Myocyte (in vitro differentiated cells): ENCODE results near the gene PALB2. TPM values are rescaled to one million over a fixed set of nuclear protein-coding genes. Genes with fewer than 3 reads are reported as not detected.
"Not testable (repeated sequence)": the region's sequence is repeated elsewhere in the genome, so short reads cannot be mapped to it uniquely, and the experiment has no call there.

Source experiments
- DNase-seq: peaks from one replicate; pipeline ENCODE4 v3.0.0-alpha.2; 2012; ENCODE audit warnings: low read depth
- total RNA-seq: library from RNA; depleted of rRNA; stranded (reverse); fragments of >200 nt; gene quantifications from 2 replicates; pipeline ENCODE4 v1.2.3, GENCODE V29; 2014

PALB2 gene
- total RNA-seq, 1 donor from 2014 or later = 16.8 TPM

DNA sequence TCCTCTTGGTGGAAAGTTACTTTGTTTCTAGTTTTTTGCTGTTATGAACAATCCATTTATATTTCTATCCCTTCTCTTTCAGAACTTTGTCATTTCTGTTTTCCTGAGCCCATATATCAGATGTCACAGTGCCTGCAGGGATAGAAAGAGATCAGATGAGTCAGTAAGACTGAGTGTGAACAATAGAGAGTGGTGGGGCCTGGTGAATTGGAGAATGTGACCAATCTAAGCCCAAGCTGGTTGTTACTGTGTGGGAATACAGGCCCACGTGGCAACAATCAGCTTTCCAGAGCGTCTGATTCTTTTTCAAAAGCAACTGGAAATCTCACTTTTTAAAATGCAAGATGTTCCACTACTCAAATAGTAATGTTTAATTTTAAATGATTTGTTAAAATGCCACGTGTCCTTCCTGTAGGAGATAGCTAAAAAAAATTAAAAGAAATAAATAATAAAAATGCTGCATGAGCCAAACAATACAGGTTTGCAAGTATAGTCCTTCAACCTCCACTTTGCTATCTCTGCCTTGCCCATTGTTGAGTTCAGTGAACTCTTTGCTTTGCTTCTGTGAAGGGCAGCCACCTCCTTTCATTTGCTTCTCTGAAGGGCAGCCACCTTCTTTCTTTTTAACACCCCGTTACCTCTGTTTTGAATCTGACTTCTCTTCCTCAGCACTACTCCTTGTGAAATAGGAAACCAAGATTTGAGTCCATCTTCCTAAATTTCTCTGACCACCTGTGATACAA, 9.7 kb upstream of the PALB2 start:
- DNase-seq = no peak

DNA sequence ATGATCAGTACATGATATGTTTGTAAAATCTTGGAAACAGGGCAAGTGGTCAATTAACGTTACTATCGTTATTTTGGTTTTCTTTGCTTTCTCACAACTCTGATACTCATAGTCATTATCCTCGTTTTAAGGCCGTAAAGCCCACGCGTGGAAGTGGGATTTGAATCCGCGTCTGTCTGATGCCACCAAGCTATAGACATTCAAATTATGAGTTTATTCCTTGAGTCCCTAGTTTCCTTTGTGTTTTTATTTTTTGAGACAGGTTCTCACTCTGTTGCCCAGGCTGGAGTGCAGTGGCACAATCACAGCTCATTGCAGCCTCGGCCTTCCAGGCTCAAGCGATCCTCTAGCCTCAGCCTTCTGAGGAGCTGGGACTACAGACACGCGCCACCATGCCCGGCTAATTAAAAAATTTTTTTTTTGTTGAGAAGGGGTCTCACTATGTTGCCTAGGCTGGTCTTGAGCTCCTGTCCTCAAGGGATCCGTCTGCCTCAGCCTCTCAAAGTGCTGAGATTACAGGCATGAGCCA, 1.2 kb upstream of the PALB2 start:
- DNase-seq = no peak

DNA sequence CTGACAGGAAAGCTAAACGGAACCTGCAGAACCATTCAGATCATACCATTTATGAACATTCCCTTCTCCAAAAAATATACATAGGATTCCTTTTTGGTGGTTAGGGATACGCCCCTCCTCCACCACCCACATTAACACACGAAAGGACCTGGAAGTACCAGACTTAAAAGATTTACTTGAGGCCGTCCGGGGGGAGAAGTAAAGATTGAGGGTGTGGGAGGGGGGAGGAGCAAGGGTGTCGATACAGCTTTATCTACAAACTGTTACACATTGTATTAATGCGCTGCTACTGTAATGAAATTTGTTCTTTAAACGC, 537 bp downstream of the PALB2 start:
- no peak for DNase-seq

DNA sequence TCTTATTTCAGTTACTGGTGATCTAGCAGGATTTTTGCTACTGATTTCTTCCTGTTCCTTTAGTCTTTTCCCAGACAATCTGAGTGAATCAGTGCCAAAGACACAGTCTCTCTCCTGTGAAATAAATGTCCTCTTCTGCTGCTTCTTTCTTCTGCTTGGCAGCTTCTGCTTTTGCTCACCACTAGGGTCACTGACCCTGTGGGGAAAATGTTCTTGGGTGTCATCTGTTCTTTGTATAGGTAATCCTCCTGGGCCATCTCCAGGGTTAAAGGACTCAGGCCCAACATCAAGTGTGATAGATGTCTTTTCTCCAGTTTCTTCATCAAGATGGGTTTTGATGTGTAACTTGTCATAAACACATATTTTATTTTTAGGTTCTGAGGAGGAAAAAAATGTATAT, 5.2 kb downstream of the PALB2 start:
- DNase-seq = no peak

DNA sequence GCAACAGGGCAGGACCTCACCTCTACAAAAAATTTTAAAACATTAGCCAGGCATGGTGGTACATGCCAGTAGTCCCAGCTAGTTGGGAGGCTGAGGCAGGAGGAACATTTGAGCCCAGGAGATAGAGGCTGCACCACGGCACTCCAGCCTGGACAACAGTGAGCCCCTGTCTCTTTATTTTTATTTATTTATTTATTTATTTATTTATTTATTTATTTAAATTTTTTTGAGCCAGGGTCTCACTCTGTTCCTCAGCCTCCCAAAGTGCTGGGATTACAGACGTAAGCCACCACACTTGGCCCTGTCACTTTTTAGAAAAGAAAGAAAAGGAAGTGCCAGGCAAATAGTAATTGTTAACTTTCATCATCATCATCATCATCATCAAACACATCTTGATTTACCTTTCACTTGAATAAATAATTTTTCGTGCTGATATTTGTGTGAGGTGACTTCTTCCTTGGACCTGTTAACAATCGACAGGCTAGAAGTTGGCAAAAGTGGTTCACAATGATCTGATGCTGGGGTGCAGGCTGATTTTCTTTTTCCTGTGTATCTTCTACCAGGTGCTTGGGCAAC, 6.6 kb downstream of the PALB2 start:
- DNase-seq = no peak

DNA sequence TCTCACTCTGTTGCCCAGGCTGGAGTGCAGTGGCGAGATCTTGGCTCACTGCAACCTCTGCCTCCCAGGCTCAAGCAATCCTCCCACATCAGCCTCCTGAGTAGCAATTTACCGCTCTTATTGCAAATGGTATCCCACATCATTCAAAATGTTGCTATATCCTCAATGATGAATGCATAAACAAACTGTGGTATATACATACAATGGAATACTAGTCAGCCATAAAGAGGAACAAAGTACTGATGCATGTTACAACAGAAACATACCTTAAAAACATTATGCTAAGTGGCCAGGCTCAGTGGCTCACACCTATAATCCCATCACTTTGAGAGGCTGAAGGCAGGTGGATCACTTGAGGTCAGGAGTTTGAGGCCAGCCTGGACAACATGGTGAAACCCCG, 9.2 kb downstream of the PALB2 start:
- not testable (repeated sequence) for DNase-seq

DNA sequence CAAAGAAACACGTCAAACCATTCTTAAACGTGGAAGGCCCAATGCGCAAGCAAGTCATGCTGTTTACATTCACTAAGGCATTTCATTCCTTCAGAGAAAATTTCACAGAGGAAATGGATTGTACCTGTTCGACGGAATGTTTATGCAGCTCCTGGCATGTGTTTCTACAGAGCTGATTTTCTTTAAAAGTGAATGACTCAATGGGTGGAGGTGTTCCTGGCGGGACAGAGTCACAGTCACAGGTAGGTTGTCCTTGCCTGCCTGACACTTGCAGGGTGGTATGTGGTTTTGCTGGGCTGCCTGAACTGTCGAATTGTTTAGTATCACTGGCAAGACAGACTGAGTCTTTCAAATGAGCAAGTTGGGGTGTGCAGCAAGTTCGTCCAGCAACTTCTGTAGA, 11.6 kb downstream of the PALB2 start:
- DNase-seq = no peak

DNA sequence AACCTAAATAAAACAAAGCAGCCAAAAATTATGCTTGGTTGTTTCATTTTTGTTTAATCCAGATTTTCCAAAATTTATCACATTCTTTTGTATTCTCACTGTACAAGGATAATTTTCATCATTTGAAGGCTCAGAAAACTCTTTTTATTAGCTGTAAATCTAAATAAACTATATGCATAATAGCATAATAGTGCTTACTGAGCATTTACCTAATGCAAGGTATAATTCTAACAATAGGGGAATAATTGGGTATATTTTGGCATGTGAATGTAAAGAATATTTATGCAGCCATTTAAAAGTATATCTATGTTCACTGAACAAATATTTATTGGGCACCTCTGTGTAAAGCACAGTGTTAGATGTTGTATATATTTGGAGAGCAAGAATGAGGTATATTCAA, 17.0 kb downstream of the PALB2 start:
- no peak for DNase-seq

DNA sequence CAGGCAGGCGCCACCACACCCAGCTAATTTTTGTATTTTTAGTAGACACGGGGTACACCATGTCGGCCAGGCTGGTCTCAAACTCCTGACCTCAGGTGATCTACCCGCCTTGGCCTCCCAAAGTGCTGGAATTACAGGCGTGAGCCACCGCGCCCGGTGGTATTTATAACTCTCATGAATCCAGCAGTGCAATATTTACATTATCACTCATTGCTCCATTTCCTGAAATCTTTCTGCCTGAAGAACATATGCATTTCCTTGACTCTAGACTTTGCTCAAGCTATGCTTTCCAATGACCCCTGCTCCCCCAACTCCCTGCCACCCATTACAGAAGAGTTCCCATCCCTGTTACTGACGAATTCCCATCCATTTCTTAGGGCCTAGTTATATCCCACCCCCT, 25.3 kb downstream of the PALB2 start:
- DNase-seq = no peak

DNA sequence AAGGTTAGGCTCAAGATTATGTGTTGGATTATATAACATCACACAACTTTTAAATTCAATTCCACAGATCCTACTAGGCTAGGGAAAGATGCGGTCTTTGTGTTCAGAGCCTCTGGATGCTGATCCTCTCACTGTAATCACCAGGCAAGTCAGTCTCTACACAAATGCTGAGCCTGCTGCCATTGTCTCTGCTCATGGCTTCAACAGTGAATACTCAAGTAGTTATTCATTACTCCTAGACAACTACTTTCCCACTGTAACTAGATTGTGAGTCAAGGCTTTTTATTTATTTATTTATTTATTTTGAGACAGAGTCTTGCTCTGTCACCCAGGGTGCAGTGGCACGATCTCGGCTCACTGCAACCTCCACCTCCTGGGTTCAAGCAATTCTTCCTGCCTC, 29.2 kb downstream of the PALB2 start:
- DNase-seq = no peak

DNA sequence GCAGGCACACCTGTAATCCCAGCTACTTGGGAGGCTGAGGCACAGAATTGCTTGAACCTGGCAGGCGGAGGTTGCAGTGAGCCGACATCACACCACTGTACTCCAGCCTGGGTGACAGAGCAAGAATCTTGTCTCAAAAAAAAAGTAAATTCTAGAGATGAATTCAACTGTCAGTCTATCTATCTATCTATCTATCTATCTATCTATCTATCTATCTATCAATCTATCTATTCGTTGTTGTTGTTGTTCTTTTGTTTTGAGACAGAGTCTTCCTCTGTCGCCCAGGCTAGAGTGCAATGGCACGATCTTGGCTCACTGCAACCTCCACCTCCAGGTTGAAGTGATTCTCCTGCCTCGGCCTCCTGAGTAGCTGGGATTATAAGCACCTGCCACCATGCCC, 30.2 kb downstream of the PALB2 start:
- DNase-seq = not testable (repeated sequence)

DNA sequence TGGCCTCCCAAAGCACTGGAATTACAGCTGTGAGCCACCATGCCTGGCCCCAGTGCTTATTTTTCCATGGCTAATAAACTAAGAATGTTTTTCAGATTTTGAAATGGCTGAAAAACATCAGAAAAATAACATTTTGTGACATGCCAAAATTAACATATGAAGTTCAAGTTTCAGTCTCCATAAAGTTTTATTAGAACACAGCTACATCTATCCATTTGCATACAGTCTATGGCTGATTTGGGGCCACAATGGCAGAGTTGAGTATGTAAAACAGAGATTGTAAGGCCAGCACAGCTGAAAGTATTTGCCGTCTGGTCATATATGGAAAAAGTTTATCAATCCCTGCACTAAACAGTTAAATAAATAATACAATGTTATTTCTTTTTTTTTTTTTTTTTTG, 31.2 kb downstream of the PALB2 start:
- DNase-seq = no peak

DNA sequence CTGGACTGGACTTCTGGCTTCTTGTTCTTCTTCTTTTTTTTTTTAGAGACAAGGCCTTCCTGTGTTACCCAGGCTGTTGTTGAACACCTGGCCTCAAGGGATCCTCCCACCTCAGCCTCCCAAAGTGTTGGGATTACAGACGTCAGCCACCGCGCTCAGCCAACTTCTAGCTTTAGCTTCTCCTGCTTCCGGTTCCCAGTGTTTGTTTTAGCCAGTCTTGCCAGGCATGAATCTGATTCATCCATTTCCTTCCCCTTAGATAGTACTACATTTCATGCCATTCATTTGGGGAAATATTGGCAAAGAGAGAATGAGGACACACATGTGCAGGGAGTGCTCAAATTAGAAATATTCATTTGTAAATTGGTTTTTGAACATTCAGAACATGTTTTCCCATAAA, 32.9 kb downstream of the PALB2 start:
- no peak for DNase-seq

DNA sequence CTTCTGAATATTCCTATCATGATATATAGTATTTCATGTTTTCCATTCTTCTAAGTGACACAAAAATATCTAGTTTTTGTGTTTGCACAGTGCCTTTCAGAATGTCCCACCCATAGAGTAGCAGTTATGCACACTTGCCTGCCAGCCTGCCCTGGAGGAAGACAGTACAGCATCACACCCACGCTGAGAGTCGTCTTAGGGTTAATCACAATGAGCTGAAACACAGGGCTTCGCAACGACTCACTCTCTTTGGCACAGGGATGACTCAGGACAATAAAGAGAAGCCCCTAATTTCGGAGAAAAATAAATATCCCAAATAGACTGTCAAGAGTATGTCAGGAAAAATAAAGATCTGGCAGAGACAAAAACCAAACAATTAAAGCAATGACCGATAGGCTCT, 33.4 kb downstream of the PALB2 start:
- no peak for DNase-seq

DNA sequence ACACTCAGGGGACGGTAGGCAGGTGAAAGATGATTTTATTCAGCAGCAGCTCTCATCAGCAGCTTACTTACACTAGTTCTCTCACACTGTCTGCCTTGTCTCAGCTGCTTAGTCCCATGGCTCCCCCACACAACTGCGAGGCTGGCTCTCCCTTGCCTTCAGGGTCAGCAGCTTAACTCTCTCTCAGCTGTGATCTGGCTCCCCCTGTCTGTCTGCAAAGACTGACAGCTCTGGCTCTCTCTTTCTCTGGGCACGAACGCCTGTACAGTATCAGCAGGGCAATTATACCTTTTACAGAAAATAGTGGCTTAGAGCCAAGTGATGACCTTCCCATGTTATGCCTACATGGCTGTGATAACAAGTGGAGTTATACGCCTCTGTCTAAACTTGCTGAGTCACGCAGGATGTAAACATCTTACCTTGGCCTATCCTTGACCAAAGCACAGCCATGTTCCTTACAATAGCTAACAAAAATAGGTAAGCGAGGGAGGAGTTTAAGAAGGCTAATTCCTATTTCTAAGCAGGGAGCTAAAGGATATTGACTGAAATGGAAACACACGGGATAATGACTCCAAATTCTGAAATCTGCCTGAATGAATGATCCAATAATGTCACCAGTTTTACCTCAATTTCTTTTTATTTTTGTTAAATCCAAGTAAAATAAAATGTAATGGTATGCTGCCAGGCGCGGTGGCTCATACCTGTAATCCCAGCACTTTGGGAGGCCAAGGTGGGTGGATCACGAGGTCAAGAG, 43.9 kb downstream of the PALB2 start:
- DNase-seq = peak; percentile 65

DNA sequence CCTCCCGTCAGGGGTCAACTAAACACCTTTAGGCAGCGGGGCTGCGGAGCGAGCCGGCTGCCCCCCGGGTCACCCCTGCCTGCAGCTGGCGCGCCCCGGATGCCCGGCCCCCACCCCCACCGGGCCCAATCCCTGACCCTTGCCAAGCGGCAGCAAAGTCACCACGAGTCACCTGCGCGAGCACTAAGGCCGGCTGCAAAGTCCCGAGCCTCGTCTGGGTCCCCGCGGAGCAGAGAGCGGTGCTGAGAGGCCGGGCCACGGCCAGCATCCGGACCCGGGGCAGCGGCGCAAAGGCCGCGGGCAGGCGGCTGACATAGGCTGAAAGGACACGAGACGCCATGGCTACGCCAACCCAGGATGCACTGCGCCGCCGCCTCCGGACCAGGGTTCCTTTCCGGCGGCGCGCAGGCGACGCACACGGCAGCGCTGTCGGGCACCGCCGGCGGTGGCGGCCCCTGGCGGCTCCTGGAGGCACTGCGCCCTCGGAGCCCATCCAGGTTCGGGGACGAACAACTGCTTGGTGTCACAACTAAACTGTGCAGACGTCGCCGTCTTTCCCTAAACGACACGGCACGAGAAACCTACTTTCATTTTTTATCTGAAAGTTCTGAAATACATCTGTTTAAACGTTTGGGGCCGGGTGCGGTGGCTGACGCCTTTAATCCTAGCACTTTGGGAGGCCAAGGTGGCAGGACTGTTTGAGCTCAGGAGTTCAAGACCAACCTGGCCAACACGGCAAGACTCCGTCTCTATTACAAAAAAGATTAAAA, 45.0 kb downstream of the PALB2 start, which contains the start of gene NDUFAB1:
Gene NDUFAB1, minus strand, starts transcription at position 366 of the 770 bp plus-strand sequence. Its CDS starts 26 bp downstream, at position 340.
- DNase-seq = peak; percentile 91

DNA sequence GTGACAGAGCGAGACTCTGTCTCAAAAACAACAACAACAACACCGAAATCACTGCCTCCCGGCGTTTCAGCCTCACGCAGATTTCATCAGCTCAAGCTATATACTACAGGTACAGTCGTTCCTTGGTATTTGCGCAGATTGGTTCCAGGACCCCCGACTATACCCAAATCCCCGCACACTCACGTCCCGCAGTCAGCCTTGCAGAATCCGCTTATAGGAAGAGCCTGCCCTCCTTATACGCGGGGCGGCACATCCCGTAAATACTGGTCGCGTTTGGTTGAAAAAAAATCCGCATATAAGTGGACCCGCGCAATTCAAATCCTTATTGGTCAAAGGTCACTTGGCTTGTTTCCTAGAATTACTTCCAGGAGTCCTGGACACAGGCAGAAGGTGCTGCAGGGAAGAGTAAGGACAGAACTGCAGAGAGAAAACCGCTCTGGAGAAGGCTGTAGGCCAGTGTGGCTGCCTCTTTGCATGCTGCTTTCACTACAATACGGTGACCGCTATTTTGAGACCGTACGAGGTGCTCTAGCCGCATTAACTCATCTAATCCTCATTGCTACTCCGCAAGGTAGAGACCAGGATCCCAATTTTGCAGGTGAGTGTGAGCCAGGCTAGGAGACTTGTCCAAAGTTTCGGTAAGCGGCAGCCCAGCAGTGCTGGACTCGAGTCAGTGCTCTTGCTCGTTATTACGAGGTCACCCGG, 45.7 kb downstream of the PALB2 start:
- no peak for DNase-seq

DNA sequence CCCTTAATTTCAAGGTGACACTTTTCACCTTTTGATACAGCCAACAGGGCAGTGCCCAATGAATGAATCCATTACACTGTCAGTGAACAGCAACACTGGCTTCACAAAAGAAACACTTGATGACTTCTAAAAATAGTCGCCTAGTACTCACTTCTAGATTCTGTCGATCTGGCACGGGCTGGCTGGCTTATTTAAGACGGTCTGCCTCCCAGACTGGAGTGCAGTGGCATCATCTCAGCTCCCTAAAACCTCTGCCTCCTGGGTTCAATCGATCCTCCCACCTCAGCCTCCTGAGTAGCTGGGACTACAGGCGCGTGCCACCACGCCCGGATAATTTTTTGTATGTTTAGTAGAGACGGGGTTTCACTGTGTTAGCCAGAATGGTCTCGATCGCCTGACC, 46.9 kb downstream of the PALB2 start:
- no peak for DNase-seq

DNA sequence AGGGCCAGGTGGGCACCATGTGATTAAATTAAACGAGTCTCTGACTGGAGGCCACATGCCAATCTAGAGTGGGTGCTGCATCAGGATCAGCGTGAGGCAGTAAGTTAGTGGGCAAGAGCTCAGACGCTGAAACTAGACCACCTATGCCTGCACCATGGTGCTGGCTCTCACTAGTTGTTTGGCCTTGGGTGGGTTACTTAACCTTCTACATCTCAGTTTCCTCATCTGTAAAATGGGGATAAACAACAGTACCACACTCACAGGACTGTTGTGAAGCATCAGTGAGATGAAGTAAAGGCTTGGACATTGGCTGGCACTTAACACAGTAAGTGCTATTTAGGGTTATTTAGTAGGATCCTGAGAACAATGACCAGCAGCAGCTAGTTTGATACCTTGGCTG, 50.9 kb downstream of the PALB2 start:
- no peak for DNase-seq

DNA sequence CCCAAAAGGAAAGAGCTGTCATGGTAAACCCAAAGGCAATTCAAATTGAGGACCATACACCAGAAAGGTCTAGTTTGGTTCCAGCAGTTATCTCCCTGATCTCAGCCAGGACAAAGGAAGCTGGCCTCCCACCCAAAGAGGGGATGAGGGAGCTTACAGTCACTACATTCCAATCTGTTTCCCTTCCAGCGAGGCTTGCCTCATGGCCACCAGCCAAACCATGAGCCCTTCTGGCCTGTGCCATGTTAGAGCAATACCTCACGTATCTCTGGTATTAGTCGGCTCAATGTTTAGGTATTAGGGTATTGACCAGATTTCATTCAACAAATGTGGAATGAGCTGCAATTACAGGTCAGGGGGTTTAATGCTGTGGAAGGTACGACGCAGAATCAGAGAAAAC, 53.4 kb downstream of the PALB2 start:
- DNase-seq = peak; percentile 73
